Panc1 (cell line): ENCODE measurements around the gene NEK4. TPM values are rescaled to one million over a fixed set of nuclear protein-coding genes. Genes with fewer than 3 reads are reported as not detected.
A peak's percentile ranks its signal among the peaks of the same experiment; 100 is the strongest.

Source experiments
- ATAC-seq: fragments of 200-7000 bp; cut with Tn5 transposase; 2 replicates; pipeline ENCODE4 v1.9.1; 2020; ENCODE audit warnings: mild to moderate bottlenecking, moderate library complexity
- BruUV-seq: library from RNA; stranded (reverse); fragments of 400-500 nt; replicated peaks from 2 replicates; lab custom pipeline; 2021; lab: Mats Ljungman, UMichigan
- CTCF ChIA-PET: fragments of 300-600 bp; sonication (Branson Sonifier 250); formaldehyde crosslinking; loops from one replicate; lab custom pipeline; 2022; ENCODE audit warnings: antibody characterized with exemption; lab: Charles Lee
- POLR2A ChIA-PET: fragments of 300-600 bp; sonication (Branson Sonifier 250); formaldehyde crosslinking; loops from one replicate; lab custom pipeline; 2022; ENCODE audit warnings: antibody characterized with exemption; lab: Charles Lee
- DNase-seq: peaks from one replicate; pipeline ENCODE4 v3.0.0-alpha.2; 2010; ENCODE audit warnings: low read depth, low spot score
- H3K27ac ChIP-seq: 2 replicates; pipeline ENCODE4 v1.5.1; 2011; ENCODE audit warnings: mild to moderate bottlenecking, low read length, inconsistent platforms
- H3K27me3 ChIP-seq: fragments of 200-500 bp; sonication (Bioruptor generic); 2 replicates; pipeline ENCODE4 v1.6.0; 2014; ENCODE audit warnings: low read length, inconsistent platforms; ENCODE audit not compliant: control insufficient read depth, insufficient read depth
- H3K36me3 ChIP-seq: fragments of 200-500 bp; sonication (Bioruptor generic); 2 replicates; pipeline ENCODE4 v1.5.1; 2014; ENCODE audit warnings: inconsistent platforms, mild to moderate bottlenecking, low read length, moderate library complexity; ENCODE audit not compliant: control insufficient read depth, insufficient read depth
- H3K4me1 ChIP-seq: 2 replicates; pipeline ENCODE4 v1.5.1; 2011; ENCODE audit warnings: inconsistent platforms, mild to moderate bottlenecking, low read length, moderate library complexity; ENCODE audit not compliant: control insufficient read depth, insufficient read depth
- H3K4me3 ChIP-seq, 2 experiments: 2 replicates each; pipeline ENCODE4 v1.5.1; 2011 to 2012; ENCODE audit warnings: low read depth in 2 of 2, low read length in 2 of 2, mild to moderate bottlenecking in 2 of 2, inconsistent platforms in 1 of 2, moderate library complexity in 1 of 2
- H3K9me3 ChIP-seq: fragments of 200-500 bp; sonication (Bioruptor generic); 2 replicates; pipeline ENCODE4 v1.5.1; 2014; ENCODE audit warnings: low read depth, mild to moderate bottlenecking, inconsistent platforms, low read length, moderate library complexity; ENCODE audit not compliant: control insufficient read depth, insufficient read depth
- POLR2AphosphoS5 ChIP-seq: IDR thresholded peaks from 2 replicates; pipeline ENCODE4 v1.6.1; 2012; ENCODE audit warnings: mild to moderate bottlenecking, low read depth, low read length, moderate library complexity
- SIN3A ChIP-seq: IDR thresholded peaks from 2 replicates; pipeline ENCODE4 v1.6.1; 2012; ENCODE audit warnings: low read depth, mild to moderate bottlenecking, low read length, moderate library complexity, borderline replicate concordance; ENCODE audit not compliant: insufficient read depth
- TCF7L2 ChIP-seq: IDR thresholded peaks from 2 replicates; pipeline ENCODE4 v1.6.1; 2011; ENCODE audit warnings: mild to moderate bottlenecking, low read depth, low read length, inconsistent platforms
- in situ Hi-C: cut with HindIII; loops from 2 replicates; pipeline ENCODE4 v1.10.0; 2016; ENCODE audit warnings: low sequenced_read_pairs, low pct_unique_long_range_greater_than_20kb
- intact Hi-C: fragments of 100-400 bp; cut with micrococcal nuclease; formaldehyde crosslinking; loops from one replicate; pipeline ENCODE4 v1.10.0; 2022; ENCODE audit not compliant: unreplicated experiment
- total RNA-seq: library from RNA; stranded (reverse); gene quantifications from one replicate; pipeline ENCODE4 v1.2.1, GENCODE V29; 2021; ENCODE audit not compliant: unreplicated experiment
- TF ChIP-seq, protein P1 (sequence below), 2 experiments: IDR thresholded peaks; 2 replicates each; pipeline ENCODE4 v1.6.1; 2011 to 2012; ENCODE audit warnings: low read depth in 2 of 2, control low read depth in 1 of 2, low read length in 1 of 2, mild to moderate bottlenecking in 1 of 2, moderate library complexity in 1 of 2; ENCODE audit not compliant: insufficient read depth in 1 of 2
- TF ChIP-seq, protein P2 (sequence below): fragments of 450-650 bp; IDR thresholded peaks from 2 replicates; pipeline ENCODE4 v1.5.1; 2017; ENCODE audit warnings: mild to moderate bottlenecking

The NEK4 gene
- total RNA-seq, 1 experiment from 2014 or later: 22.9 TPM

DNA sequence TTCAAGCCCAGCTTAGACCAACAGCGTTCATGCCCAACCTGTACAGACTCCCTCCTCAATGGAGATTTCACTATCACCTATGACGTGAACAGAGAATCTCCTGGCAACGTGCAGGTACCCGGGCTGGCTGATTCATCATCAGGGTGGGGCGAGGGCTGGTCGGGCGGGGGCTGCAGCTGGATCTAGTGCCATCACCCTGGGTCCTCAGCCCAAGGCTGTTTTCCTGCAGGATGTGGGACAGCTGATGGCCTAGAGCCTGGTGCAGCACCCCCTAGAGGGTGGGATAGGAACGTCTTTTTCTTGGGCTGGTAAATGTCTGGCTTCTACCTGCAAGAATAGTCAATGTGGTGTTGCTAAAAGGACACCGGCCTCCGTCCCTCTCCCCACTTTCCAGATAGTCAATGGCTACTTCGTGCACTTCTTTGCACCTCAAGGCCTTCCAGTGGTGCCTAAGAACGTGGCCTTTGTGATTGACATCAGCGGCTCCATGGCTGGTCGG is 28.3 kb upstream of the NEK4 start:
- Histone ChIP-seq H3K27ac (no peak overlapping the region), H3K27me3 (no peaks in the 10 kb centered on the region), H3K4me3 (no peak overlapping the region), H3K9me3 (no peaks in the 10 kb centered on the region), H3K36me3 (no peaks in the 10 kb centered on the region), H3K4me1 (no peaks in the 10 kb centered on the region)
- CTCF ChIA-PET: interaction anchor here (0.5 to 0.7 kb wide), 3 partner anchors 19 to 135 kb away, joined by 3 to 8 read pairs (median 4); no protein-coding TSS in a partner anchor
- peak; percentile 5 for DNase-seq
- in situ Hi-C loops (no loop called here), intact Hi-C loops (no loop called here)
- POLR2A ChIA-PET: no interaction called here
- TF ChIP-seq, protein P1, sequence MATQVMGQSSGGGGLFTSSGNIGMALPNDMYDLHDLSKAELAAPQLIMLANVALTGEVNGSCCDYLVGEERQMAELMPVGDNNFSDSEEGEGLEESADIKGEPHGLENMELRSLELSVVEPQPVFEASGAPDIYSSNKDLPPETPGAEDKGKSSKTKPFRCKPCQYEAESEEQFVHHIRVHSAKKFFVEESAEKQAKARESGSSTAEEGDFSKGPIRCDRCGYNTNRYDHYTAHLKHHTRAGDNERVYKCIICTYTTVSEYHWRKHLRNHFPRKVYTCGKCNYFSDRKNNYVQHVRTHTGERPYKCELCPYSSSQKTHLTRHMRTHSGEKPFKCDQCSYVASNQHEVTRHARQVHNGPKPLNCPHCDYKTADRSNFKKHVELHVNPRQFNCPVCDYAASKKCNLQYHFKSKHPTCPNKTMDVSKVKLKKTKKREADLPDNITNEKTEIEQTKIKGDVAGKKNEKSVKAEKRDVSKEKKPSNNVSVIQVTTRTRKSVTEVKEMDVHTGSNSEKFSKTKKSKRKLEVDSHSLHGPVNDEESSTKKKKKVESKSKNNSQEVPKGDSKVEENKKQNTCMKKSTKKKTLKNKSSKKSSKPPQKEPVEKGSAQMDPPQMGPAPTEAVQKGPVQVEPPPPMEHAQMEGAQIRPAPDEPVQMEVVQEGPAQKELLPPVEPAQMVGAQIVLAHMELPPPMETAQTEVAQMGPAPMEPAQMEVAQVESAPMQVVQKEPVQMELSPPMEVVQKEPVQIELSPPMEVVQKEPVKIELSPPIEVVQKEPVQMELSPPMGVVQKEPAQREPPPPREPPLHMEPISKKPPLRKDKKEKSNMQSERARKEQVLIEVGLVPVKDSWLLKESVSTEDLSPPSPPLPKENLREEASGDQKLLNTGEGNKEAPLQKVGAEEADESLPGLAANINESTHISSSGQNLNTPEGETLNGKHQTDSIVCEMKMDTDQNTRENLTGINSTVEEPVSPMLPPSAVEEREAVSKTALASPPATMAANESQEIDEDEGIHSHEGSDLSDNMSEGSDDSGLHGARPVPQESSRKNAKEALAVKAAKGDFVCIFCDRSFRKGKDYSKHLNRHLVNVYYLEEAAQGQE (IDR thresholded peaks at IDR 0.05; ENCODE audit: insufficient read depth in 1 of 2, low read depth in 2 of 2, low read length in 1 of 2): no peak
- TF ChIP-seq, protein P2, sequence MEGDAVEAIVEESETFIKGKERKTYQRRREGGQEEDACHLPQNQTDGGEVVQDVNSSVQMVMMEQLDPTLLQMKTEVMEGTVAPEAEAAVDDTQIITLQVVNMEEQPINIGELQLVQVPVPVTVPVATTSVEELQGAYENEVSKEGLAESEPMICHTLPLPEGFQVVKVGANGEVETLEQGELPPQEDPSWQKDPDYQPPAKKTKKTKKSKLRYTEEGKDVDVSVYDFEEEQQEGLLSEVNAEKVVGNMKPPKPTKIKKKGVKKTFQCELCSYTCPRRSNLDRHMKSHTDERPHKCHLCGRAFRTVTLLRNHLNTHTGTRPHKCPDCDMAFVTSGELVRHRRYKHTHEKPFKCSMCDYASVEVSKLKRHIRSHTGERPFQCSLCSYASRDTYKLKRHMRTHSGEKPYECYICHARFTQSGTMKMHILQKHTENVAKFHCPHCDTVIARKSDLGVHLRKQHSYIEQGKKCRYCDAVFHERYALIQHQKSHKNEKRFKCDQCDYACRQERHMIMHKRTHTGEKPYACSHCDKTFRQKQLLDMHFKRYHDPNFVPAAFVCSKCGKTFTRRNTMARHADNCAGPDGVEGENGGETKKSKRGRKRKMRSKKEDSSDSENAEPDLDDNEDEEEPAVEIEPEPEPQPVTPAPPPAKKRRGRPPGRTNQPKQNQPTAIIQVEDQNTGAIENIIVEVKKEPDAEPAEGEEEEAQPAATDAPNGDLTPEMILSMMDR: no peak; the same call in 1 of the 2 replicates
- TF ChIP-seq POLR2AphosphoS5 (no peak), SIN3A (no peak), TCF7L2 (no peak)
- ATAC-seq: peak; percentile 46; the same call in 1 of the 2 replicates
- BruUV-seq: no TSS peak

DNA sequence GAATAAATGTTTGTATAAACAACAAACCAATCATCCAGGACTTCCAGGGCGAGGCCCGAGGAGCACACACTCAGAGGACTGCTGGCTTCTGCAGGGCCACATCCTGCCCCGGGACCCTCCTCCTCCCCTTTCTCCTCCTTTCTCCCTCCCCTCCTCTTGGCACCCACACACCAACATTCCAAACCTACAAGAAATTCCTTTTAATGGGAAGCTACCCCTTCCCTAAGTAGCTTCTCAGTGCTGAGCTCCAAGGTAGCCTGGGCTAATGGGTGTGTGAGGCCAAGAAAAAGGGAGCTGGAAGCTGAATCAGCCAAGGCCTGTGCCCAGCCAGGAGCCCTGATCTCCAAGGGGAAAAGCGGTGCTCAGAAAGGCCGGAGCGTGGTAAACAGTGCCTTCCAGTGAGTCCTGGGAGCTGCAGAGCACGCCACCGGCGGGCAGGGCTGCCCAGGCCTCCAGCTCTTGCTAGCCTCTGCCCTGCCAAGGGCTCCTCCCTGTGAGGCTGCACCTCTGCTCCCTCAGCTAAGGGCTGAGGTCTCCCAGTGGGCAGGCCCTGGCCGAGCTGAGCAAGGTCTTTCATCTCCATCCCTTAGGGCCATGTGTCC is 27.7 kb upstream of the NEK4 start:
- TF ChIP-seq, protein P1 (IDR thresholded peaks at IDR 0.05; ENCODE audit: insufficient read depth in 1 of 2, low read depth in 2 of 2, low read length in 1 of 2): no peak
- TF ChIP-seq SIN3A (no peak), POLR2AphosphoS5 (no peak), TCF7L2 (no peak)
- Histone ChIP-seq H3K9me3 (no peaks in the 10 kb centered on the region), H3K27me3 (no peaks in the 10 kb centered on the region), H3K27ac (no peak overlapping the region), H3K36me3 (no peaks in the 10 kb centered on the region), H3K4me1 (no peaks in the 10 kb centered on the region), H3K4me3 (no peak overlapping the region)
- no peak for DNase-seq
- ChIA-PET CTCF (interaction anchor here (0.5 to 0.7 kb wide), 2 partner anchors 19 to 136 kb away, joined by 3 to 8 read pairs; no protein-coding TSS in a partner anchor), POLR2A (no interaction called here)
- in situ Hi-C loops (no loop called here), intact Hi-C loops (no loop called here)
- BruUV-seq: no TSS peak
- ATAC-seq: no peak
